Measurements from ENCODE around the gene STARD8.
"Not testable (repeated sequence)": the region's sequence is repeated elsewhere in the genome, so short reads cannot be mapped to it uniquely, and the experiment has no call there.

Gene STARD8

DNA sequence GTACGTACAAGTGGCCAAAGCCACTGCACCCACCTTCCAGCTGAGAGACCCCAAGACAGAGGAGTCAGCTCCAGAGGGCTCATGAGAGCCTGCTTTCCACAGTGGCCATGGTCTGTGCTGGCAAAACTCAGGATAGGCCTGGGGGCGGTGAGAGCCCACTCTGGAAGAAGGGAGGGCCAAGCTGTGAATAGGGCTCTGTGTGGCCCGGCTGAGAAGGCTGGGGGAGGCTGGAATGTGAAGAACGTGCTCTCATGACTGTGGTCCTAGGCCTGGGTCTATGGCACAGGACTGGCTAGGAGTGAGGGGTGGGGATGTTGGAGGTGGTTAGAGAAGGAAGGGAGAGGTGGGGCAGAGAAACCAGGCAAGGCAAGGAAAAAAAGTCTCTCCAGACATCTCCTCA is 13.3 kb downstream of the STARD8 start:
- no peak for DNase-seq

DNA sequence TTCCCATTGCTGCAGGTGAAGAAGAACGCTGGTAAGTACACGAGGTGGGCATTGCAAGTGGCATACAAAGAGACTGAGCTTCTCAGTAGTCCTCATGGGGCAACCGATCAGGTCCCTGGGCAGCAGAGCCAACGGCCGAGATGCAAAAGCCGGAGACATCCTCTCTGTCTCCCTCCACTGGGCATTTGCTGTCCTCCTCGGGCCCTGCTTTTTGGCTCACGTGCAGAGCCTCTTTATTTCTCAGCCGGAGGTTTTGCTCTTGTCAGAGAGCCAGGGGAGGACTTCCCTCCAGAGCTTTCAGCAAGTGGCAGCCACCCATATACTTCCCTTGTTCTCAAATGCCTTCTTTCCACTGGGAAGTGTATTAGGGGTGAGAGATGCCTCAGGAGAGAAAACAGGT is 18.0 kb downstream of the STARD8 start:
- no peak for DNase-seq

DNA sequence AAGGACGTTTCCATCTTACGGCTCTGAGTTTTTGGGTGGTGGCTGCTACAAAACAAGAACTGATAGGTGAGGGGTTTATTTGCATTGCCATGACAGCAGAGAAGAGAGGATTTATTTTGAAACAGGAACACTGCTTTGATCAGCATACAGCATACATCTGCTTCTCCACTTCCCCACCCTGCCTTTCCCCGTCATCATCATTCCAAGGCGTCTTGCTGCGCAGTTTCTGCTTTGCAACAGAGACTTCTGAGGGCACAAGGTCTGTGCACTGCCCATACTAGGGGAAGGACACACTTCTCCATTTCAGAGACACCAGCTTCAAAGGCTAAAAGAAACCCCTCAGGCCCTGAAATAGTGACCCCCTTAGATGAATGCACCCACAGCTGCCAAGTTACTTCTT is 19.1 kb downstream of the STARD8 start:
- DNase-seq = no peak

DNA sequence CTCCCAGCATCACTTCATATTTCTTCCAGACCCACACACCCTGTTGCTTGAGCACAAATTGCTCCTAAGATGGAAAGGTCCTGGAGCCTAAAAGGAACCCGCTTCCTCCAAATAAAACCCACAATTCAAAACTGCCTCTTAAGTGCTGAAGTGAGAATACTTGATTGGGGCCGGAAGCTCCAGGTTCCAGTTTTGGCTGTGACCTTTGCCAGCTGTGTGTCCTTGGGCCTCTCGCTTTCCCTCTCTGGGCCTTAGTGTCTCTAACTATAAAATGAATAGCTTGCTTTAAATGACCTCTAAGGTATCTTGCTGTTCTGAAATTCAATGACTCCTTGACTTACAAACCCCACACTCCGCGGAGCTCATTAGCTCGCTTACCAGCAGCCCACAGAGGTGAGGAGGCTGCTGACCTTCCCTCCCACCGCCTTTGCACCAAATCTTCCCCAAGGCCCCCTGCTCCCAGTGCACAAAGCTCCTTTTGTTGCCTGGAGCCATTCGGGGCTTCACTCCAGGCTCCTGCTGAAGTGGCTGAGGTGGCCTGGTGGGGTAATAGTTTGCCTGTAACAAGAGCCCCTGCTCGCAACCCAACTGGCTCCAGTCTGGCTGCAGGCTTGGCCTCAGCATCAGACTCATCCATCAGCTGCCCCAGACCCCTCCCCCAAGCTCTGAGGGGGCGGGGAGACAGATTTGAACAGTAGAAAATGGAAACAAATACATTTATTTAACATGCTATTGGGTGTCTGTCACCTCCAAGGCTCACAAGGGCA is 21.8 kb downstream of the STARD8 start:
- no peak for DNase-seq

DNA sequence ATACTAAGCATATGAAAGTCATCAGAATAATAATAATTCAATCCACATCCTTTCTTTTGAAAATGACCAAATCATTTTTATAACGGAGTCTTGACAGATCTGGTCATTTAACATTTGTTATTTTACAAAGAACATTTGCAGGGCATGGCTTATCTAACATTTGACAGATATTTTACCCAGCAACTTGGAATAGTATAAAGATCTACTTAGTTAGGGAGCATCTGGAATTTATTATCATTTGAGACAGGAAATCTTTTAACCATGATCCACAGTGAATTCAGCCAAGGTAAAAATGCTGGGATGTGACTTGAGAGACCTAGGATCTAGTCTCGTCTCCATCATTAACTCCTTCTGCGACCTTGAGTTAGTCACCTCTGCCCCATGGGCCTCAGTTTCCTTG is 22.4 kb downstream of the STARD8 start:
- no peak for DNase-seq

DNA sequence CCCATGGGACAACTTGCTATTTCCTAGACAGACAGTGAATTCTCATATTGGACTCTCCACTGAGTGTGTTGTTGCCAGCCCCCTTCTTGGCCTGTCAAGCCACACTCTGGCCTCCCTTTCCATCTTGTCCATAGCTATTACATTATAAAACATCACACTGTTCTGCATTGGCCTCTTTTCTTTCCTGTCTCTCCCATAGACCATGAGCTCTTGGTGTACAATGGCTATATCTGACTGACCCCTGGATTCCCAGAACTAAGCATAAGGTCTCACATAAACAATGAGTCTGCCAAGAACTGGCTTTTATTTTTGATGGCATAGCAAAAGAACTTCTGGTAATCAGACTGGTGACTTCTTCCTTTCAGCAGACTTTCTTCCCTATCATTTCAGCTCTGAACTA is 23.8 kb downstream of the STARD8 start:
- DNase-seq = no peak

DNA sequence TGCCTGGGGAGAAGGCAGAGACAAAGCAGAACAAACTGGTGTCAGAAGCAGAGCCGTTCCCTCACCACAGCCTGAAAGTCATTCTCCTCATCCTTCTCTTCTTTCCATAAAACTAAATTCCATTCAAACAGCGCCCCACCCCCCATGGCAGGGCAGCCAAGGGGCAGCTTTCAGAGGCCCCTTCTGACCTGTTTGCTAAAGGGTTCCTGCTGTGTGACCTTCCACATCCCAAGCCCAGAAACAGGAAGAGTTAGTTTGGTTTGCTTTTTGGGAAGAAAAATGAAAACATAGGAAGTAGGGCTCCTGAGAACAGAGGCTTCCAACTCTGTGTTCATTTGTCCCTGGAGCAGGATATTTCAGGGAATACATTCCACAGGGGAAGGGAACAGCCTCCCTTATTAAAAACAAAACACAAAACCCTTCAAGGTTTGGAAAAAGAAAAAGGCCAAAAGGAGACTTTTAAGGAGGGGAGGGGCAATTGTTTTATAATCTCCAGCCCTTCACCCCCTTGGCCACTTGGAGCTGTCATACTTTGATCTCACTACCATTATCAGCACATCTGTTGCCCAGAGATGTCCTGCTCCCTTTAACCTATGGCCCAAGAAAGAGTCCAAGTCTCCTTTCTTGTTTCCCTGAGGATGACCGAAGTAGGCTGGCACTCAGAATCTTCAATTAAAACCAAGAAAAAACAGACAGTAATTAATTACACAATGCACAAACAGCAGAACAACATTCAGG is 25.3 kb downstream of the STARD8 start:
- DNase-seq = no peak

DNA sequence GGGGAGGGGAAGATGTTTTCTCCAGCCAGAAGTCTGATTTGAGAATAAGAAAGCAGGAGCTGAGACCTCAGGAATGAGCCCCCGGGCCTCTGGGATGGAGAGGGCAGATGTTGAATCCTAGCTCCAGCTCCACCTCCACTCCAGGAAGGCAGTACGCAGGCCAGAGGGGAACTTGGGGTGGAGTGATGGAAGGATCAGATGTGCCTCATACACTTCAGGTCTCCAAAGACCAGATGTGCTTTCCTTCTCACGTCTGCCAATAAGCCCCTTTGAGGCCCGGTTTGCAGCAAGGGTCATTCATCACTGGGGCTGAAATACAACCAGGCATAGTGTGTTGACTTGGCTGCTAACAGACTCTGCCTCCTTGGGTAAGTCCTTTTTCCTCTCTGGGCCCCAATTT is 28.1 kb downstream of the STARD8 start:
- DNase-seq = no peak

DNA sequence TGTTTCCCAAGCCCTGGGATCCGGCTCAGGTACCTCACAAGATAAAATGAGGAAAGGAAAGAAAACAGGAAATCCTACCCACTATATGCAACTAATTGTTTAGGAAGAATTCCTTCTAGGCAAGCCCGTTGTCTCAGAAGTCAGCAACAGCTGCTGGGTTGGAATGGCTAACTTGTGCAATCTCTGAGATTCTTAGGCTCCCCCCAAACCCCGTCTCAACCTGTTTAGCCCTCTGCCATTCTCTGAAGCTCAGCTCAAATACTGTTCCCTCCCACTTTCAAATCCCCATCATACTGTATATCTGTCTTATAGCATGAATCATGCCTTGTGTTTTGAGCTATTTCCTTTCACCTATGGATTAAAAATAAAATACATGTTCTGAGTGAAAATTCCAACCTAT is 28.9 kb downstream of the STARD8 start:
- no peak for DNase-seq

DNA sequence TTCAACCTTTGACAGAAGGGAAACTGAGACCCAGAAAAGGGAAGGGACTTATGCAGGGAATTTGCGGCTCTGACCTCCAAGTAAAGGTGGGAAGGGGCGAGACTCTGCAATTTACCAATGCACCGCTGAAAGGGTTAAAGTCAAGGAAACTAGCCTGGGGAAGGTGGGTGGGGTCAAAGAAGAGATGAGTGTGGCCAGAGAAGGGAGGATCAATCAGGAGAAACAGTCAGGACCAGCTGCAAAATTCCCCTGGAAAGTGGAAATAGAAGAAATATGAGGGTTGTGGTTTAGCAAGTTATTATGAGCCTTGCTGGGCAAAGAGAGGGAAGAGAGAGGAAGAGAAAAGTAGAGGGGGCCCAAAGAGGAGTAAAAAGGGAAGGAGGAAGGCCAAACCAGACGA is 30.5 kb downstream of the STARD8 start:
- DNase-seq = no peak

DNA sequence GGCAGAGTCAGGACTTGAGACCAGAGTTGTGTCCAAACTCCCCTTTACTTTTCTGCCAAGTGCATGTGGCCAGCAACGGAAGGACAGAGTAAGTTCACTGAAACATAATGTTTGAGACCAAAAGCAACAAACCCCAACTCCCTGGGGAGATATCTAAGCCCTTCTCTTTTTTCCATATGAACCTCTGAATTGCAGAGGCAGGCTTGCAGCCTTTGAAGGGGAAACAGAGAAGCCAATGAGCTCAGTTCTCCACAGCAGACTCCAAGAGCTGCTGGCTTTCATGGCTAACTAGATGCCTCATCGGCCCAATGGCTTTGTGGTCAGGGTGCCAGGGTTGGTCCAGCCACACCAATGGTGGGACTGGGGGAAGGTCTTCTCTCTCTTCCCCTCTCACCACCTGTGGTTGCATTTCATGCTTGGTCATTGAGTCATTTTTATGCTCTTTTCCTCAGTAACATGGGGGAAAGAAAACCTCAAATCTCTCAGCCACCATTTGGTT is 34.0 kb downstream of the STARD8 start:
- DNase-seq = no peak

DNA sequence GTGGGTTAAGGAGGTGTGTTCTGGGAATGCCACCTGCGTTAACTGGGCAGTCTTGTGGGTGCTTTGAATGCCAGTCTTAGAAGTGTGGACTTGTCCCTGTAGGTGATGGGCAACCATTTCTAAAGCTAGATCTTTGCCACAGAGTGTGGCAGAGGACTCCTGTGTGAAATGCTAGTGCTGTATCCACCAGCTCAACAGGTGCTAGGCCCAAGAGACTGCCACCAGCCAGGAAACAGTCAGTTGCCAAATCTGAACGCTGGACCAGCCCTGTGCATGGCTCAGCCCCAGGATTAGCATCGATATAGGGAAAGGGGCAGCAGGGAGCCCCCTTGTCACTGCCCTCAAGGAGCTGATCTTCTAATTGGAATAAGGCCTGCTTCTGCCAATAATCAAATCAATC is 35.3 kb downstream of the STARD8 start:
- no peak for DNase-seq

DNA sequence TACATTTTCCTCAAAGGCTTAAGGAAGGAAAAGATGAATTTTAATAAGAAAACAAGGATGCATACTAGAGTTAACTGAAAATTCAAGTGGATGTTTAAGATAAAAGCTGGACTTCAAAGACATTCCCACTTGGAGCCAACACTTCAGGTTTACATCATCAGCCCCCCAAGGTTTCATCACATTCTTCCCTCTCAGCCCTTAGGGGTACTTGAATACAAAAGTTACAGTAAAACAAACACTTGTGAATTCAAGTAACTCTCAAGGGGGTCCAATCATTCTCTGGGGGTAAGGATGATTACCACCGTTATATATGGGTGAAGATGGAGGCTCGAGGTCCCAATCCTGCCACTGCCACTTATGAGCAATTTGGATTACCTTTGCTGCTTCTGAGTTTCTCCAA is 36.1 kb downstream of the STARD8 start:
- DNase-seq = no peak

DNA sequence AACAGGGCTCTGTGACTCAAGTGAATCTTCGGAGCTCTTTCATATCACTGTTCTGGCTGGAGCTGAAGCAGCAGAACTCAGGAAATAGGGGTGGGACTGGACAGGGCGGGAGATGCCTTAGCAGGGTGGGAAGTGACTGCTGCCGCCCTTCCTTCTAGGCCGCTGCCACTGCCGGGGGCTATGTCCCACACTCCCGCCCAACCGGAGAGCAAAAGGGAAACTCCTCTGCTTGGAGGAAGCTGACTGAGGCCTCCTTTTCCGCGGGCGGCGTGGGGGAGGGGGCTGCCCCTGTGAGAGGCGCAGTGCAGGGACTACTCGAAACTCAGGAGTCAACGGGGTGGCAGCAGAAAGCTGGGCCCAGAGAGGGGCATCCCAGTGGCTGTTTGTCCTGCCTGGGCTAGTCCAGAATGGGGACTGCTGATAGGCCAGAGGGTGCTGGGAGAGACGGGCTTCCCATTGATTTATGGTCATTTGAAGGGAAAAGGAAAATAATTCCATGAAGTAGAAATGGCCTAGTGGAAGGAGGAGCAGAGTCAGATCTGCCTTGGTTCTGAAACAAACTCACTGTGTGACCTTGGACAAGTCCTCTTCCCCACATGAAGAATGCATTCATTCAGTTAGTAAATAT is 36.9 kb downstream of the STARD8 start:
- no peak for DNase-seq

DNA sequence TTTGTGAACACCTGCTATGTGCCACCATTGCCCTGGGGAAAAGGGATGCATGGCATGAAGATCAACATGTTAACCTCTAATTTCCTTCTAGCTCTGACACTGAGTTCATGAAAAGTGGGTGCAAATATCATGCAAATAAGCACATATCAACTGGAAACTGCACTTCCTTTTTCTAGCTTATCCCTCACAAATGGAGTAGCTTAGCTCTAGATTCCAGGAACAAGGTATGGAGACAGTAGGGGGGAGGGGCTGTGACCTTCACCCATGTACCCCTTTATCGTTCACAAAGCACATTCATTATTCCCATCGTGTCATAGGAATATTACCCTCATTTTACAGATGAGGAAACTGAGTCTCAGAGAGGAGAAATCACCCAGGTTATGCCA is 37.4 kb downstream of the STARD8 start:
- no peak for DNase-seq

DNA sequence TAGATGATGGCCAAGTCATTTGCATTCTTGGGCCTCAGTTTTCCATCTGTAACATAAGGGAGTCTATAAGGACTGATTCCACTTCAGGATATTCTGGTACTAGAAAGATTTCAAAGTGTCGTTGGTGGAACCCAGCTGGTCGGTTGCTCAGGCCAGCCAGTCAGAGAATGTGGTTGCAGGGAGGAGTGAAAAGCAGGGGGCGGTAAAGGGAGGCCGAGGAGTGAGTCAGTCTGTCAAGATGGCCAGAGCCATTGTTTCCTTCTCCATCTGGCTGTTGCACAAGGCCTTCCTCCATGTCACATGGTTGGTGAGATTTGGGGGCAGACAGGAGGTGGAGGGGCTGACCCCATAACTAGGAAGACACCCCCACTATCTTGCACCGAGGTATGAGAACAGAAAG is 38.2 kb downstream of the STARD8 start:
- DNase-seq = no peak

DNA sequence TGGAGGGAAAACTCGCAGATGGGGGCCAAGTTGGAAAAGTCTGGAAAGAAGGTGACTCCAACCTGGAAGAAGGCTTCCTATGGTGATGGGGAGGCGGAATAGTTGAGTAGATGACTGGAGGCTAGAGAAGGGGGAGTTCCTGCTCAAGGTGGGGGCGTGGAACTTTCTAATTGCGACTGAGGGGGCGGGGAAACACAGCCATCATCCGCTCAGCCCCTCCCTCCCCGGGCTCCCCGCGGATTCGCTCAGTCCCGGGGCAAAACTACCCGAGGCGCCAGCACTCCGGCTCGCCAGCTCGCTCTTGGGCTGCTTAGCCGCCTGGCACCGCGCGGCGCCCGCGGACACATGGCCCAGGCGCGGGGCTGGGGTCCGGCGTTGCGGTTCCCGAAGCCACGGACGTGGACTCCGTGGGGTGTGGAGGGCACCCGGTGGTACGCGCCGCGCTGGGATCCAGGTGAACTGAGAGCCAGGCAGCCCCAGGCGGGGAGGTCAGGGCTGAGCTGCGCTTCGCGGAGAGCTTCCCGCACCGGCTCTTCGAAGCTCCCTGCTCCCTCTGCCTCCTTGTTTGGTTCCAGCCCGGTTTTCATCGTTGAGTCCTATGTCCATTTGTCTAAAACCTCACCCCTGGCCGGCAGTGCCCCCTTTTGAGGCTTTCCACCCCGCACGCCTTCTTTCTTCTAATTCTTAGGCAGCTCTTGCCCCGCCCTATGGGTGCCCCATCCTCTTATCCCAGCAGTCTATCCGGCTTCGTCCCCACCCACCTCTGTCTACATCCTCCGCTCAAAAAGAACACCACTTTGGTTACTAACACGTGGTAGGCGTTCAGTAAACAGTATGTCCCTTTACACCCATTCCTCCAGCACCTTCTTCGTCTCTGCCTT is 38.9 kb downstream of the STARD8 start:
- no peak for DNase-seq

DNA sequence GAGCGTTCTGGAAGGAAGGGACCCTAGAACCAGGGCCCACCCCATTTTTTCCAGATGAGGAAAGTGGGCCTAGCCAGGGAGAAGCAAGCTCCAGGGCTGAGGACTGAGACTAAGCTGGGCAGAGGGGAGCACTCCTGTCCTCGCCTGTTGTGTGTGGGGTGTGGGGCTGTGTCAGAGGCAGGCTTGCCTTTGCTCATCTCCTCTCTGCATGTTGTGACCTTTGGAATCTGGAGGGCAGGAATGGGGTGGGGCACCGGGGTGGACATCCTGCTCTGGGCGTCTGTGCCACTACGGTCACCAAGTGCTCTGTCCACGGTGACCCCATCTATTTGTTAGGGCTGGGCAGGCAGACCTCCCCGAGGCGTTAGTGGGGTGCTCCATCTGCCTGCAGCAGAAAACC is 41.5 kb downstream of the STARD8 start:
- not testable (repeated sequence) for DNase-seq

DNA sequence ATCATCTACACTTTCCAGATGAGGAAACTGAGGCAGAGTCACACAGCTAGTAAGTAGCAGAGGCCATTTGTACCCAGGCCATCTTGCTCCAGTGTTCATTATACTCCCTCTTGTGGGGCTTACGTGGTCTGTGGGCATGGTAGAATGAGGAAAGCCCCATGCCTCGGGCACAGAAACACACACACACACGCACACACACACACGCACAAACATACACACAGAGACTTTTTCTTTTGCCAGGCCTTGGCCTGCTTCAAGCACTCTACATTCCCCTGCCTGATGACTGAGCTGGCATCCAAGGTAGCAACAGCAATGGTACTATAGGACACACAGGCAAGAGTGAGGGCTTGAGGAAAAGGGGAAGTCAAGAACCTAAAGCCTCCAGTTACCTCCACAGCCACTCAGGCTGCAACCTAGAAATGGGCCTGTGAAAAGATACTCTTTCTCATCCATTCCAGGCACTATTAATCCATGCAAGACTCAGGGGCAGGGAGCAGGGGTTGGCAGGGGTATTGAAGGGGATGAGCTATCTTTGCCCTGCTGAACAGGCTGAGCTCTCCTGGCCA is 43.6 kb downstream of the STARD8 start:
- no peak for DNase-seq

DNA sequence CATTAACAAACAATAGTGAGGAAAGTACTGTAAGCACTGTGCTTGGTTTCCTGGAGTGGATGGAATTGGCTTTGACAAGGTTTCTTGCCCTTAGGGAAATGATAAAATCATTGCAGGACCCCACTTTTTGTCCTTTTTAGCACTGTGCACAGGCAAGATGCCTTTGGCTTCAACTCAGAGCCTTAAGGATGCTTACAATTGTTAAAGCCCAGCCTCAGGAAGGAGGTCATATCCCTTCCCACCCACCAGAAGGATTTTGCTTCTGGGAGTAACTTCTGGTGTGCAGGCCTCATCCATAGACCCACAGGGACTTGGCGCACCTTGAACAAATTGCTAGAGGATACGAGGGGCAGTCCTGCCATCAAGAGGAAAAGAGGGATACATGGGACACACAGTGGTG is 44.5 kb downstream of the STARD8 start:
- no peak for DNase-seq

DNA sequence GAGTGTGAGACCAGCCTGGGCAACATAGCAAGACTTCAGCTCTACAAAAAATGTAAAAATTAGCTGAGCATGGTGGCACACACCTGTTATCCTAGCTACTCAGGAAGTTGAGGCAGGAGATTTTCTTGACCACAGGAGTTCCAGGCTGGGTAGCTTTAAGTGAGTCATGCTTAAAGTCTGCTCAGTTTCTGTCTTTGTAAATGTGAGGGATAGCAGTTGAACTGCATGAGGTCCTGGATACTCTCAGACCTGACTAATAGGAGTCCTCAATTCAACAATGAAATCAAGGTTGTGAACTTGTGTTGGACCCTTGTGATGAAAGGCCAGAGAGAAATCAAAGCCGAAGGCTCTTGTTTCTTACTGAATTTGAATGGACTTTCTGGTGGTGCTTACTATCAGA is 45.2 kb downstream of the STARD8 start:
- no peak for DNase-seq
